HG02970 (cell line): ENCODE measurements around the gene PRSS21.
A peak's percentile ranks its signal among the peaks of the same experiment; 100 is the strongest.

Source experiments
- ATAC-seq: cut with Tn5 transposase; IDR thresholded peaks from one replicate; pipeline ENCODE4 v1.9.1; 2021; ENCODE audit warnings: mild to moderate bottlenecking, moderate library complexity, moderate number of reproducible peaks; ENCODE audit not compliant: unreplicated experiment, low FRiP score

Gene PRSS21

GRCh38 chr16:2816751-2817339, at the start of gene PRSS21:
TSS of gene PRSS21 (plus strand) at chr16:2817237. CDS start at chr16:2817269, 32 bp downstream.
- ATAC-seq = no peak

- ATAC-seq = no peak
Observed at GRCh38 chr16:2767891-2768290, 49.1 kb upstream of the PRSS21 start.

- ATAC-seq = no peak
Observed at GRCh38 chr16:2768403-2769089, 48.5 kb upstream of the PRSS21 start.

GRCh38 chr16:2769100-2769529, 47.9 kb upstream of the PRSS21 start:
- ATAC-seq = no peak

- no peak for ATAC-seq
Observed at GRCh38 chr16:2769675-2770056, 47.4 kb upstream of the PRSS21 start.

GRCh38 chr16:2770057-2770951, 46.7 kb upstream of the PRSS21 start:
- no peak for ATAC-seq

GRCh38 chr16:2771496-2772402, 45.3 kb upstream of the PRSS21 start:
- ATAC-seq = no peak

GRCh38 chr16:2773188-2773968, 43.7 kb upstream of the PRSS21 start:
- ATAC-seq = no peak

- ATAC-seq = no peak
Observed at GRCh38 chr16:2774161-2774891, 42.7 kb upstream of the PRSS21 start.

- no peak for ATAC-seq
Observed at GRCh38 chr16:2775131-2775716, 41.8 kb upstream of the PRSS21 start.

GRCh38 chr16:2775765-2776499, 41.1 kb upstream of the PRSS21 start:
- ATAC-seq = no peak

- peak; percentile 22 for ATAC-seq
Observed at GRCh38 chr16:2776500-2777139, 40.4 kb upstream of the PRSS21 start.

GRCh38 chr16:2777231-2777902, 39.7 kb upstream of the PRSS21 start, which contains the start of gene ELOB:
TSS of gene ELOB (minus strand) at chr16:2777280. CDS start at chr16:2777239, 41 bp downstream.
- peak; percentile 67 for ATAC-seq

- ATAC-seq = no peak
Observed at GRCh38 chr16:2777903-2778629, 39.0 kb upstream of the PRSS21 start.

GRCh38 chr16:2778630-2778958, 38.4 kb upstream of the PRSS21 start:
- ATAC-seq = no peak
